Endothelial cell of umbilical vein (primary cell): ENCODE measurements around the gene SLC6A1. TPM values are rescaled to one million over a fixed set of nuclear protein-coding genes. Genes with fewer than 3 reads are reported as not detected.

Experiments
- BruUV-seq: library from RNA; stranded (reverse); fragments of 400-500 nt; replicated peaks from 2 replicates; lab custom pipeline; 2021; lab: Mats Ljungman, UMichigan
- CTCF ChIA-PET: fragments of 300-600, 350-600 bp; sonication (Branson Sonifier 250); formaldehyde crosslinking; loops from one replicate; lab custom pipeline; 2021; ENCODE audit warnings: antibody characterized with exemption, inconsistent platforms; lab: Charles Lee
- POLR2A ChIA-PET: fragments of 300-600, 350-600 bp; sonication (Branson Sonifier 250); formaldehyde crosslinking; loops from one replicate; lab custom pipeline; 2021; ENCODE audit warnings: antibody characterized with exemption, inconsistent platforms; lab: Charles Lee
- DNase-seq: peaks from one replicate; pipeline ENCODE4 v3.0.0-alpha.2; 2011; ENCODE audit warnings: low read depth, low spot score
- FAIRE-seq: peaks from 2 replicates; lab custom pipeline; 2011; peaks lifted over from hg19 to GRCh38; lab: Jason Lieb, UNC
- H2AFZ ChIP-seq: 2 replicates; pipeline ENCODE4 v1.6.0; 2012; ENCODE audit warnings: low read depth, low read length, control low read depth, inconsistent platforms
- H3K27ac ChIP-seq: 2 replicates; pipeline ENCODE4 v1.5.1; 2011; ENCODE audit warnings: low read depth, mild to moderate bottlenecking, control low read depth, low read length, moderate library complexity; ENCODE audit not compliant: insufficient read depth
- H3K27me3 ChIP-seq, 2 experiments: 2 replicates each; pipeline versions ENCODE4 v1.6.0 to v1.6.1; 2011; ENCODE audit warnings: low read length in 2 of 2, mixed read lengths in 1 of 2; ENCODE audit not compliant: control insufficient read depth in 2 of 2, insufficient read depth in 2 of 2
- H3K36me3 ChIP-seq, 2 experiments: 2 replicates in 1 of 2; 3 replicates in 1 of 2; pipeline ENCODE4 v1.5.1; 2011; ENCODE audit warnings: low read length in 2 of 2, mild to moderate bottlenecking in 1 of 2, moderate library complexity in 1 of 2; ENCODE audit not compliant: control insufficient read depth in 2 of 2, insufficient read depth in 2 of 2; ENCODE audit errors: extremely low read depth in 1 of 2
- H3K4me1 ChIP-seq: 3 replicates; pipeline ENCODE4 v1.5.1; 2011; ENCODE audit warnings: mild to moderate bottlenecking, low read length; ENCODE audit not compliant: control insufficient read depth, insufficient read depth; ENCODE audit errors: extremely low read depth
- H3K4me2 ChIP-seq: 2 replicates; pipeline ENCODE4 v1.6.1; 2011; ENCODE audit warnings: low read length, control low read depth, mixed read lengths; ENCODE audit not compliant: insufficient read depth
- H3K4me3 ChIP-seq, 3 experiments: fragments of 200-600 bp in 1 of 3; sonication (generic), shearing (Covaris generic) in 1 of 3; replicated peaks in 1 of 3; 2 replicates each; pipeline ENCODE4 v1.5.1; 2011 to 2016; ENCODE audit warnings: control low read depth in 3 of 3, low read length in 3 of 3, mild to moderate bottlenecking in 2 of 3, inconsistent platforms in 1 of 3, low read depth in 1 of 3, moderate library complexity in 1 of 3; ENCODE audit not compliant: insufficient read depth in 1 of 3
- H3K79me2 ChIP-seq: 2 replicates; pipeline ENCODE4 v1.6.0; 2012; ENCODE audit warnings: low read length, inconsistent platforms; ENCODE audit not compliant: control insufficient read depth, insufficient read depth
- H3K9ac ChIP-seq: replicated peaks from 2 replicates; pipeline ENCODE3; 2011; ENCODE audit warnings: low read length, control low read depth; ENCODE audit not compliant: insufficient read depth; ENCODE audit errors: extremely low read depth
- H3K9me1 ChIP-seq: replicated peaks from 3 replicates; pipeline ENCODE4 v1.6.0; 2011; ENCODE audit warnings: mild to moderate bottlenecking, low read length; ENCODE audit not compliant: control insufficient read depth, insufficient read depth; ENCODE audit errors: extremely low read depth
- H3K9me3 ChIP-seq: replicated peaks from 2 replicates; pipeline ENCODE4 v1.5.1; 2012; ENCODE audit warnings: low read length, inconsistent platforms; ENCODE audit not compliant: control insufficient read depth, insufficient read depth
- H4K20me1 ChIP-seq: replicated peaks from 2 replicates; pipeline ENCODE3; 2011; ENCODE audit warnings: mild to moderate bottlenecking, low read length; ENCODE audit not compliant: control insufficient read depth, insufficient read depth; ENCODE audit errors: extremely low read depth
- EZH2 ChIP-seq: IDR thresholded peaks from 2 replicates; pipeline ENCODE4 v1.6.1; 2012; ENCODE audit warnings: borderline replicate concordance, low read depth, mild to moderate bottlenecking, moderate library complexity, low read length, inconsistent platforms; ENCODE audit not compliant: severe bottlenecking
- FOS ChIP-seq: IDR thresholded peaks from 2 replicates; pipeline ENCODE4 v1.6.1; 2011; ENCODE audit warnings: mild to moderate bottlenecking, low read length, moderate library complexity, borderline replicate concordance; ENCODE audit not compliant: insufficient read depth
- GATA2 ChIP-seq: IDR thresholded peaks from 2 replicates; pipeline ENCODE4 v1.7.0; 2011; ENCODE audit warnings: low read depth, mild to moderate bottlenecking, moderate library complexity, mixed read lengths, low read length; ENCODE audit not compliant: insufficient read length, insufficient read depth
- JUN ChIP-seq: IDR thresholded peaks from 2 replicates; pipeline ENCODE4 v1.6.1; 2011; ENCODE audit warnings: borderline replicate concordance, low read depth; ENCODE audit not compliant: insufficient read length, insufficient read depth
- MYC ChIP-seq: IDR thresholded peaks from one replicate; pipeline ENCODE4 v1.6.1; 2011; ENCODE audit warnings: mild to moderate bottlenecking, low read depth, low read length
- POLR2A ChIP-seq: IDR thresholded peaks from 2 replicates; pipeline ENCODE4 v1.6.1; 2012; ENCODE audit warnings: low read depth, mild to moderate bottlenecking, control low read depth, low read length
- POLR2AphosphoS5 ChIP-seq: IDR thresholded peaks from 2 replicates; pipeline ENCODE4 v1.6.1; 2012; ENCODE audit warnings: low read depth, mild to moderate bottlenecking, control low read depth, low read length, moderate library complexity; ENCODE audit not compliant: insufficient read depth
- dilution Hi-C: fragments of 300-500 bp; cut with MboI; formaldehyde crosslinking; loops from one replicate; pipeline ENCODE4 v1.15.0; 2019; ENCODE audit warnings: low sequenced_read_pairs; ENCODE audit not compliant: extremely low pct_ligation_motif_present
- intact Hi-C: fragments of 100-400 bp; cut with micrococcal nuclease; formaldehyde crosslinking; loops from one replicate; pipeline ENCODE4 v1.10.0; 2022
- polyA plus RNA-seq, 4 experiments: library from polyadenylated mRNA; depleted of rRNA in 3 of 4; stranded (reverse) in 3 of 4; unstranded in 1 of 4; fragments of >200 nt; gene quantifications; 2 replicates each; pipeline versions ENCODE4 v1.2.1 to v1.2.3, GENCODE V29; 2011 to 2012; ENCODE audit warnings: missing spikeins in 1 of 4
- total RNA-seq: library from RNA; stranded (reverse); gene quantifications from 2 replicates; pipeline ENCODE4 v1.2.3, GENCODE V29; 2021
- TF ChIP-seq, protein P1 (sequence below): IDR thresholded peaks from 2 replicates; pipeline ENCODE4 v1.6.1; 2011; ENCODE audit not compliant: insufficient read depth, insufficient read length
- TF ChIP-seq, protein P2 (sequence below), 2 donors: IDR thresholded peaks; 1 replicate in 1 of 2; 2 replicates in 1 of 2; pipeline ENCODE4 v1.5.1; 2011; ENCODE audit warnings: low read length in 2 of 2, mild to moderate bottlenecking in 2 of 2, moderate library complexity in 2 of 2, control low read depth in 1 of 2, inconsistent platforms in 1 of 2, low read depth in 1 of 2; ENCODE audit not compliant: insufficient read depth in 1 of 2; ENCODE audit errors: extremely low read depth in 1 of 2

Gene SLC6A1
- total and polyA plus RNA-seq, 2 donors (not counting 3 experiments of a cell fraction or from before 2014, with no cell fraction given) = not detected

DNA sequence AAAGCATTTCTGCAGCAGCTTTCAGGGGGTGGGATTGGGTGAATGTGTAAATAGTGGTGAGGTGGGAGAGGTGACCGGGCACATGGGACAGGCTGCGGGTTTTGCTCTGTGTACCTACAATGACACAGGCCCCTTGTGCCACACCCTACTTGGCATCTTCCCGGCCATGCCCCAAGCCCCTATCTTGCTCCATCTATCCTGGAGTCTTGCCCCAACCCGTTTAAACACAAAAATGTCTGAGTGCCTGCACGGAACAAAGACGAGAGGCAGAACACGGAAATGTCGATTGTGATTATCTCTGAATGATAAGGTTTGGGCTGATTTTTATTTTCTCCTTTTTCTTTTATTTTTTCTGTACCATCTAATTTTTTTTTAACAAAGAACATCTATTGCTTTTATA lies 46.0 kb upstream of the SLC6A1 start:
- Histone ChIP-seq H3K36me3 (no peaks in the 10 kb centered on the region), H2AFZ (no peak overlapping the region), H3K4me3 (no peak overlapping the region), H3K79me2 (no peaks in the 10 kb centered on the region), H3K9me3 (no peaks in the 10 kb centered on the region), H4K20me1 (no peaks in the 10 kb centered on the region), H3K27me3 (no peaks in the 10 kb centered on the region), H3K4me2 (no peak overlapping the region), H3K9ac (no peak overlapping the region), H3K9me1 (no peaks in the 10 kb centered on the region), H3K4me1 (no peaks in the 10 kb centered on the region), H3K27ac (no peak overlapping the region)
- CTCF ChIA-PET = interaction anchor here (0.7 to 7.9 kb wide), 17 partner anchors 9 to 396 kb away, joined by 3 to 125 read pairs (median 5); no protein-coding TSS in a partner anchor
- POLR2A ChIA-PET = no interaction called here
- DNase-seq (no peak), FAIRE-seq (no peak)
- no TSS peak for BruUV-seq
- dilution Hi-C loops (no loop called here), intact Hi-C loops (loop anchor here (10.0 kb wide), 1 partner anchor 258 kb away; no protein-coding TSS in a partner anchor)
- TF ChIP-seq, protein P1, sequence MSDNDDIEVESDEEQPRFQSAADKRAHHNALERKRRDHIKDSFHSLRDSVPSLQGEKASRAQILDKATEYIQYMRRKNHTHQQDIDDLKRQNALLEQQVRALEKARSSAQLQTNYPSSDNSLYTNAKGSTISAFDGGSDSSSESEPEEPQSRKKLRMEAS = no peak
- no peak for TF ChIP-seq GATA2
- TF ChIP-seq, protein P2, sequence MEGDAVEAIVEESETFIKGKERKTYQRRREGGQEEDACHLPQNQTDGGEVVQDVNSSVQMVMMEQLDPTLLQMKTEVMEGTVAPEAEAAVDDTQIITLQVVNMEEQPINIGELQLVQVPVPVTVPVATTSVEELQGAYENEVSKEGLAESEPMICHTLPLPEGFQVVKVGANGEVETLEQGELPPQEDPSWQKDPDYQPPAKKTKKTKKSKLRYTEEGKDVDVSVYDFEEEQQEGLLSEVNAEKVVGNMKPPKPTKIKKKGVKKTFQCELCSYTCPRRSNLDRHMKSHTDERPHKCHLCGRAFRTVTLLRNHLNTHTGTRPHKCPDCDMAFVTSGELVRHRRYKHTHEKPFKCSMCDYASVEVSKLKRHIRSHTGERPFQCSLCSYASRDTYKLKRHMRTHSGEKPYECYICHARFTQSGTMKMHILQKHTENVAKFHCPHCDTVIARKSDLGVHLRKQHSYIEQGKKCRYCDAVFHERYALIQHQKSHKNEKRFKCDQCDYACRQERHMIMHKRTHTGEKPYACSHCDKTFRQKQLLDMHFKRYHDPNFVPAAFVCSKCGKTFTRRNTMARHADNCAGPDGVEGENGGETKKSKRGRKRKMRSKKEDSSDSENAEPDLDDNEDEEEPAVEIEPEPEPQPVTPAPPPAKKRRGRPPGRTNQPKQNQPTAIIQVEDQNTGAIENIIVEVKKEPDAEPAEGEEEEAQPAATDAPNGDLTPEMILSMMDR (IDR thresholded peaks at IDR 0.05; ENCODE audit: extremely low read depth in 1 of 2, insufficient read depth in 1 of 2, low read depth in 1 of 2, low read length in 2 of 2) = no peak
- TF ChIP-seq POLR2A = no peak
- no peak for TF ChIP-seq EZH2
- TF ChIP-seq MYC = no peak
- TF ChIP-seq POLR2AphosphoS5 = no peak
- no peak for TF ChIP-seq FOS
- TF ChIP-seq JUN = no peak
